Mucosa of rectum (tissue), 2 donors: ENCODE results near the gene CXXC5.

Source experiments
- H3K27ac ChIP-seq, 2 donors: one replicate each; pipeline ENCODE4 v1.7.0; 2013; ENCODE audit warnings: inconsistent platforms in 2 of 2, low read depth in 2 of 2, low read length in 2 of 2
- H3K27me3 ChIP-seq, 2 donors: one replicate each; pipeline ENCODE4 v1.7.0; 2013; ENCODE audit warnings: low read length in 2 of 2; ENCODE audit not compliant: control insufficient read depth in 2 of 2, insufficient read depth in 2 of 2
- H3K36me3 ChIP-seq, 2 donors: one replicate each; pipeline ENCODE4 v1.7.0; 2013; ENCODE audit warnings: low read length in 2 of 2; ENCODE audit not compliant: control insufficient read depth in 2 of 2, insufficient read depth in 2 of 2
- H3K4me1 ChIP-seq, 2 donors: one replicate each; pipeline ENCODE4 v1.7.0; 2013; ENCODE audit warnings: low read length in 2 of 2, mild to moderate bottlenecking in 1 of 2; ENCODE audit not compliant: control insufficient read depth in 2 of 2, insufficient read depth in 2 of 2
- H3K4me3 ChIP-seq, 2 donors: one replicate each; pipeline ENCODE4 v1.7.0; 2013; ENCODE audit warnings: low read length in 2 of 2
- H3K9ac ChIP-seq, 2 donors: one replicate each; pipeline ENCODE4 v1.7.0; 2013; ENCODE audit warnings: low read length in 2 of 2, low read depth in 1 of 2, mild to moderate bottlenecking in 1 of 2
- H3K9me3 ChIP-seq, 2 donors: one replicate each; pipeline ENCODE4 v1.7.0; 2013; ENCODE audit warnings: low read length in 2 of 2; ENCODE audit not compliant: control insufficient read depth in 2 of 2
- donor health status: healthy.
- donor health status: Normal muscosa, but diverticular disease.

The CXXC5 gene

GRCh38 chr5:139630855-139631254 is 17.3 kb upstream of the CXXC5 start:
- H3K27ac ChIP-seq, result no peak overlapping the region
- no peak overlapping the region for H3K9ac ChIP-seq
- peaks cover 16 to 17% of the 10 kb centered on the region in 2 donors for H3K4me1 ChIP-seq
- no peak overlapping the region for H3K4me3 ChIP-seq
- no peaks in the 10 kb centered on the region for H3K27me3 ChIP-seq
- H3K9me3 ChIP-seq, result no peaks in the 10 kb centered on the region
- peaks cover 25 to 39% of the 10 kb centered on the region in 2 donors for H3K36me3 ChIP-seq

- H3K4me3 ChIP-seq, result no peak overlapping the region
- H3K36me3 ChIP-seq, result peaks cover 22 to 33% of the 10 kb centered on the region in 2 donors
- no peak overlapping the region for H3K27ac ChIP-seq
- no peaks in the 10 kb centered on the region for H3K27me3 ChIP-seq
- H3K4me1 ChIP-seq, result peaks cover 24 to 25% of the 10 kb centered on the region in 2 donors
- no peak overlapping the region for H3K9ac ChIP-seq
- H3K9me3 ChIP-seq, result no peaks in the 10 kb centered on the region
These were observed 16.5 kb upstream of the CXXC5 start for GRCh38 chr5:139631520-139632165.

- Histone ChIP-seq H3K27me3 (no peaks in the 10 kb centered on the region), H3K9ac (no peak overlapping the region), H3K27ac (no peak overlapping the region), H3K4me1 (peaks cover 39 to 40% of the 10 kb centered on the region in 2 donors), H3K9me3 (no peaks in the 10 kb centered on the region), H3K36me3 (peaks cover 5 to 17% of the 10 kb centered on the region in 2 donors), H3K4me3 (no peak overlapping the region)
These were observed 14.7 kb upstream of the CXXC5 start for GRCh38 chr5:139633295-139634027.

GRCh38 chr5:139634028-139634325 is 14.2 kb upstream of the CXXC5 start:
- no peaks in the 10 kb centered on the region for H3K9me3 ChIP-seq
- H3K4me3 ChIP-seq, result no peak overlapping the region
- peaks cover 3 to 15% of the 10 kb centered on the region in 2 donors for H3K36me3 ChIP-seq
- H3K9ac ChIP-seq, result no peak overlapping the region
- H3K27ac ChIP-seq, result no peak overlapping the region
- H3K4me1 ChIP-seq, result peaks cover 44 to 45% of the 10 kb centered on the region in 2 donors
- H3K27me3 ChIP-seq, result no peaks in the 10 kb centered on the region

- H3K9me3 ChIP-seq, result no peaks in the 10 kb centered on the region
- peaks cover 49 to 50% of the 10 kb centered on the region in 2 donors for H3K4me1 ChIP-seq
- H3K27ac ChIP-seq, result no peak overlapping the region
- H3K36me3 ChIP-seq, result peaks cover 2 to 10% of the 10 kb centered on the region in 2 donors
- H3K4me3 ChIP-seq, result no peak overlapping the region
- H3K9ac ChIP-seq, result no peak overlapping the region
- H3K27me3 ChIP-seq, result no peaks in the 10 kb centered on the region
These were observed 13.6 kb upstream of the CXXC5 start for GRCh38 chr5:139634541-139634940.

- no peak overlapping the region for H3K4me3 ChIP-seq
- no peaks in the 10 kb centered on the region for H3K9me3 ChIP-seq
- peaks cover 0 to 6% of the 10 kb centered on the region in 2 donors for H3K36me3 ChIP-seq
- H3K27me3 ChIP-seq, result no peaks in the 10 kb centered on the region
- no peak overlapping the region for H3K9ac ChIP-seq
- H3K27ac ChIP-seq, result peak overlapping the region; percentile 96 to 97
- H3K4me1 ChIP-seq, result peaks cover 53 to 56% of the 10 kb centered on the region in 2 donors
These were observed 13.0 kb upstream of the CXXC5 start for GRCh38 chr5:139635191-139635590.

- Histone ChIP-seq H3K9me3 (no peaks in the 10 kb centered on the region), H3K27ac (peak overlapping the region; percentile 96 to 97), H3K4me1 (peaks cover 53 to 56% of the 10 kb centered on the region in 2 donors), H3K9ac (peak overlapping the region; percentile 18 to 44), H3K36me3 (peaks cover 0 to 6% of the 10 kb centered on the region in 2 donors), H3K27me3 (no peaks in the 10 kb centered on the region), H3K4me3 (peak overlapping the region in 1 of 2 donors; percentile 5)
These were observed 12.4 kb upstream of the CXXC5 start for GRCh38 chr5:139635606-139636206.

- H3K4me1 ChIP-seq, result peaks cover 53 to 56% of the 10 kb centered on the region in 2 donors
- H3K4me3 ChIP-seq, result peak overlapping the region; percentile 34 to 71
- H3K9ac ChIP-seq, result peak overlapping the region; percentile 18 to 44
These were observed 11.8 kb upstream of the CXXC5 start for GRCh38 chr5:139636207-139636792.

GRCh38 chr5:139636975-139637408 is 11.2 kb upstream of the CXXC5 start:
- H3K4me1 ChIP-seq, result peaks cover 58 to 60% of the 10 kb centered on the region in 2 donors
- peak overlapping the region; percentile 96 to 97 for H3K27ac ChIP-seq

More at GRCh38 chr5:139636207-139636792, 11.8 kb upstream of the CXXC5 start:
- H3K36me3 ChIP-seq, result peaks cover 0 to 6% of the 10 kb centered on the region in 2 donors
- H3K27ac ChIP-seq, result peak overlapping the region; percentile 96 to 97
- no peaks in the 10 kb centered on the region for H3K9me3 ChIP-seq
- no peaks in the 10 kb centered on the region for H3K27me3 ChIP-seq

More at GRCh38 chr5:139636975-139637408, 11.2 kb upstream of the CXXC5 start:
- Histone ChIP-seq H3K36me3 (peaks cover 0 to 4% of the 10 kb centered on the region in 2 donors), H3K9me3 (no peaks in the 10 kb centered on the region), H3K4me3 (peak overlapping the region; percentile 34 to 71), H3K27me3 (no peaks in the 10 kb centered on the region), H3K9ac (peak overlapping the region; percentile 27 to 81)
